22Rv1 (cell line): Measurements from ENCODE around the gene ZNF112.

ENCODE experiments used
- H3K27ac ChIP-seq: fragments of 450-650 bp; 2 replicates; pipeline ENCODE4 v1.5.1; 2017
- CTCF ChIP-seq: fragments of 450-650 bp; IDR thresholded peaks from 2 replicates; pipeline ENCODE4 v1.5.1; 2017; ENCODE audit warnings: mild to moderate bottlenecking
- ZFX ChIP-seq: fragments of 450-650 bp; IDR thresholded peaks from 2 replicates; pipeline ENCODE4 v1.6.1; 2017; ENCODE audit warnings: antibody characterized with exemption, borderline replicate concordance

The ZNF112 gene

GRCh38 chr19:44306283-44306682, 50.2 kb downstream of the ZNF112 start:
- TF ChIP-seq CTCF (no peak), ZFX (no peak)

GRCh38 chr19:44305457-44305856, 51.0 kb downstream of the ZNF112 start:
- TF ChIP-seq CTCF: no peak
- TF ChIP-seq ZFX: no peak
- H3K27ac ChIP-seq: no peak overlapping the region

More at GRCh38 chr19:44306283-44306682, 50.2 kb downstream of the ZNF112 start:
- H3K27ac ChIP-seq: no peak overlapping the region

GRCh38 chr19:44304659-44305193, 51.8 kb downstream of the ZNF112 start, which contains the start of gene ZNF235:
TSS of gene ZNF235 (minus strand) at chr19:44305025. CDS start at chr19:44303404, 1,621 bp downstream.
- no peak for TF ChIP-seq ZFX
- no peak for TF ChIP-seq CTCF
- H3K27ac ChIP-seq: peak within 1 kb of the TSS; percentile 78

- peak overlapping the region; percentile 78 for H3K27ac ChIP-seq
- TF ChIP-seq CTCF (no peak), ZFX (no peak)
These were observed 52.4 kb downstream of the ZNF112 start for GRCh38 chr19:44303976-44304568.

- TF ChIP-seq CTCF (no peak), ZFX (no peak)
- no peak overlapping the region for H3K27ac ChIP-seq
These were observed 53.2 kb downstream of the ZNF112 start for GRCh38 chr19:44303320-44303719.

- TF ChIP-seq ZFX: no peak
- no peak for TF ChIP-seq CTCF
- no peak overlapping the region for H3K27ac ChIP-seq
These were observed 71.5 kb downstream of the ZNF112 start for GRCh38 chr19:44284968-44285367.

GRCh38 chr19:44282846-44283245, 73.6 kb downstream of the ZNF112 start:
- H3K27ac ChIP-seq: no peak overlapping the region
- TF ChIP-seq CTCF (no peak), ZFX (no peak)
